Endothelial cell of umbilical vein (primary cell): Measurements from ENCODE around the gene CD300LG.

Experiments used
- EZH2 ChIP-seq: IDR thresholded peaks from 2 replicates; pipeline ENCODE4 v1.6.1; 2012; ENCODE audit warnings: borderline replicate concordance, low read depth, mild to moderate bottlenecking, moderate library complexity, low read length, inconsistent platforms; ENCODE audit not compliant: severe bottlenecking
- FOS ChIP-seq: IDR thresholded peaks from 2 replicates; pipeline ENCODE4 v1.6.1; 2011; ENCODE audit warnings: mild to moderate bottlenecking, low read length, moderate library complexity, borderline replicate concordance; ENCODE audit not compliant: insufficient read depth
- GATA2 ChIP-seq: IDR thresholded peaks from 2 replicates; pipeline ENCODE4 v1.7.0; 2011; ENCODE audit warnings: low read depth, mild to moderate bottlenecking, moderate library complexity, mixed read lengths, low read length; ENCODE audit not compliant: insufficient read length, insufficient read depth
- JUN ChIP-seq: IDR thresholded peaks from 2 replicates; pipeline ENCODE4 v1.6.1; 2011; ENCODE audit warnings: borderline replicate concordance, low read depth; ENCODE audit not compliant: insufficient read length, insufficient read depth
- MAX ChIP-seq: IDR thresholded peaks from 2 replicates; pipeline ENCODE4 v1.6.1; 2011; ENCODE audit not compliant: insufficient read depth, insufficient read length
- MYC ChIP-seq: IDR thresholded peaks from one replicate; pipeline ENCODE4 v1.6.1; 2011; ENCODE audit warnings: mild to moderate bottlenecking, low read depth, low read length
- POLR2A ChIP-seq: IDR thresholded peaks from 2 replicates; pipeline ENCODE4 v1.6.1; 2012; ENCODE audit warnings: low read depth, mild to moderate bottlenecking, control low read depth, low read length
- POLR2AphosphoS5 ChIP-seq: IDR thresholded peaks from 2 replicates; pipeline ENCODE4 v1.6.1; 2012; ENCODE audit warnings: low read depth, mild to moderate bottlenecking, control low read depth, low read length, moderate library complexity; ENCODE audit not compliant: insufficient read depth
- TF ChIP-seq, protein P1 (sequence below), 2 donors: IDR thresholded peaks; 1 replicate in 1 of 2; 2 replicates in 1 of 2; pipeline ENCODE4 v1.5.1; 2011; ENCODE audit warnings: low read length in 2 of 2, mild to moderate bottlenecking in 2 of 2, moderate library complexity in 2 of 2, control low read depth in 1 of 2, inconsistent platforms in 1 of 2, low read depth in 1 of 2; ENCODE audit not compliant: insufficient read depth in 1 of 2; ENCODE audit errors: extremely low read depth in 1 of 2

DNA sequence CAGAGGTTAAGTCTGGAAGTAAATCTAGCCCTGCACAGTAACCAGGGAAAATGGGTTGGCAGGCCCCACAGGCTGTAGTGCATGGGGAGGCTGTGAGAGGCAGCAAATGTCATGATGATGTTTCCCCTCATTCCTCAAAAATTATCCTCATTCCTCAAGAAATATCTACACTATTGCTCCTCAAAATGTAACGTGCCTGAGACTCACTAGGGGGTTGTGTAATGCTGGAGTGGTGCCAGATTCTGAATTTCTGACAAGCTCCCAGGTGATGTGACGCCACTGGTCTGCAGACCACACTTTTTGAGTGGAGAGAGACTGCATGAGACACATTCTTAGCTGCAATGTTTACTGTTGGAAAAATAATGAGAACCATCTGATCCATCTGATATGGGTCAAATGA lies 12.9 kb upstream of the CD300LG start:
- TF ChIP-seq, protein P1, sequence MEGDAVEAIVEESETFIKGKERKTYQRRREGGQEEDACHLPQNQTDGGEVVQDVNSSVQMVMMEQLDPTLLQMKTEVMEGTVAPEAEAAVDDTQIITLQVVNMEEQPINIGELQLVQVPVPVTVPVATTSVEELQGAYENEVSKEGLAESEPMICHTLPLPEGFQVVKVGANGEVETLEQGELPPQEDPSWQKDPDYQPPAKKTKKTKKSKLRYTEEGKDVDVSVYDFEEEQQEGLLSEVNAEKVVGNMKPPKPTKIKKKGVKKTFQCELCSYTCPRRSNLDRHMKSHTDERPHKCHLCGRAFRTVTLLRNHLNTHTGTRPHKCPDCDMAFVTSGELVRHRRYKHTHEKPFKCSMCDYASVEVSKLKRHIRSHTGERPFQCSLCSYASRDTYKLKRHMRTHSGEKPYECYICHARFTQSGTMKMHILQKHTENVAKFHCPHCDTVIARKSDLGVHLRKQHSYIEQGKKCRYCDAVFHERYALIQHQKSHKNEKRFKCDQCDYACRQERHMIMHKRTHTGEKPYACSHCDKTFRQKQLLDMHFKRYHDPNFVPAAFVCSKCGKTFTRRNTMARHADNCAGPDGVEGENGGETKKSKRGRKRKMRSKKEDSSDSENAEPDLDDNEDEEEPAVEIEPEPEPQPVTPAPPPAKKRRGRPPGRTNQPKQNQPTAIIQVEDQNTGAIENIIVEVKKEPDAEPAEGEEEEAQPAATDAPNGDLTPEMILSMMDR (IDR thresholded peaks at IDR 0.05; ENCODE audit: extremely low read depth in 1 of 2, insufficient read depth in 1 of 2, low read depth in 1 of 2, low read length in 2 of 2) = no peak
- TF ChIP-seq EZH2 (no peak), POLR2A (no peak), MYC (no peak), JUN (no peak), MAX (no peak), POLR2AphosphoS5 (no peak), FOS (no peak), GATA2 (no peak)
